HG03066 (cell line): Measurements from ENCODE around the gene GALNT17.

Experiments
- ATAC-seq: cut with Tn5 transposase; IDR thresholded peaks from one replicate; pipeline ENCODE4 v1.9.1; 2021; ENCODE audit warnings: low read depth; ENCODE audit not compliant: unreplicated experiment

Gene GALNT17

GRCh38 chr7:71377062-71377461, 245.1 kb downstream of the GALNT17 start:
- ATAC-seq: no peak

GRCh38 chr7:71377469-71377868, 245.5 kb downstream of the GALNT17 start:
- ATAC-seq: no peak

- no peak for ATAC-seq
These were observed 252.2 kb downstream of the GALNT17 start for GRCh38 chr7:71384094-71384493.

GRCh38 chr7:71385330-71385729, 253.4 kb downstream of the GALNT17 start:
- no peak for ATAC-seq

- no peak for ATAC-seq
These were observed 254.3 kb downstream of the GALNT17 start for GRCh38 chr7:71386152-71386785.

- ATAC-seq: no peak
These were observed 256.2 kb downstream of the GALNT17 start for GRCh38 chr7:71388181-71388580.

- ATAC-seq: no peak
These were observed 258.0 kb downstream of the GALNT17 start for GRCh38 chr7:71389976-71390375.

GRCh38 chr7:71393661-71394060, 261.7 kb downstream of the GALNT17 start:
- ATAC-seq: no peak

GRCh38 chr7:71402684-71403083, 270.7 kb downstream of the GALNT17 start:
- no peak for ATAC-seq

GRCh38 chr7:71403202-71403946, 271.4 kb downstream of the GALNT17 start:
- no peak for ATAC-seq

- ATAC-seq: no peak
These were observed 272.9 kb downstream of the GALNT17 start for GRCh38 chr7:71404726-71405345.

- ATAC-seq: no peak
These were observed 276.3 kb downstream of the GALNT17 start for GRCh38 chr7:71408271-71408670.

- ATAC-seq: no peak
These were observed 277.7 kb downstream of the GALNT17 start for GRCh38 chr7:71409550-71410157.

- no peak for ATAC-seq
These were observed 279.5 kb downstream of the GALNT17 start for GRCh38 chr7:71411475-71411874.

- ATAC-seq: no peak
These were observed 282.5 kb downstream of the GALNT17 start for GRCh38 chr7:71414490-71414889.

- no peak for ATAC-seq
These were observed 287.8 kb downstream of the GALNT17 start for GRCh38 chr7:71419546-71420337.

GRCh38 chr7:71422104-71422503, 290.2 kb downstream of the GALNT17 start:
- no peak for ATAC-seq

- no peak for ATAC-seq
These were observed 292.5 kb downstream of the GALNT17 start for GRCh38 chr7:71424166-71425035.

GRCh38 chr7:71429083-71429482, 297.1 kb downstream of the GALNT17 start:
- no peak for ATAC-seq

- no peak for ATAC-seq
These were observed 298.3 kb downstream of the GALNT17 start for GRCh38 chr7:71430246-71430645.
